Mucosa of stomach (tissue), 1 donor: ENCODE data around the gene TMEM181.
"Not testable (repeated sequence)": the region's sequence is repeated elsewhere in the genome, so short reads cannot be mapped to it uniquely, and the experiment has no call there.

Experiments
- H3K27me3 ChIP-seq: one replicate; pipeline ENCODE4 v1.7.0; 2013; ENCODE audit warnings: mild to moderate bottlenecking, low read length; ENCODE audit not compliant: control insufficient read depth, insufficient read depth
- H3K36me3 ChIP-seq: one replicate; pipeline ENCODE4 v1.7.0; 2013; ENCODE audit warnings: low read length; ENCODE audit not compliant: control insufficient read depth, insufficient read depth
- H3K4me1 ChIP-seq: one replicate; pipeline ENCODE4 v1.7.0; 2013; ENCODE audit warnings: mild to moderate bottlenecking, low read length; ENCODE audit not compliant: control insufficient read depth, insufficient read depth
- H3K4me3 ChIP-seq: one replicate; pipeline ENCODE4 v1.7.0; 2013; ENCODE audit warnings: low read length
- H3K9ac ChIP-seq: one replicate; pipeline ENCODE4 v1.7.0; 2013; ENCODE audit warnings: mild to moderate bottlenecking, low read length, moderate library complexity
- H3K9me3 ChIP-seq: one replicate; pipeline ENCODE4 v1.7.0; 2013; ENCODE audit warnings: mild to moderate bottlenecking, low read length, moderate library complexity; ENCODE audit not compliant: control insufficient read depth
- donor health status: Pancreatic carcinoma.

The TMEM181 gene

GRCh38 chr6:158591810-158592209 is 31.9 kb downstream of the TMEM181 start:
- no peak overlapping the region for H3K9ac ChIP-seq
- no peaks in the 10 kb centered on the region for H3K27me3 ChIP-seq
- H3K9me3 ChIP-seq, result no peaks in the 10 kb centered on the region
- H3K4me3 ChIP-seq, result no peak overlapping the region
- peaks cover 11% of the 10 kb centered on the region for H3K36me3 ChIP-seq
- no peaks in the 10 kb centered on the region for H3K4me1 ChIP-seq

GRCh38 chr6:158593670-158594069 is 33.8 kb downstream of the TMEM181 start:
- Histone ChIP-seq H3K9me3 (no peaks in the 10 kb centered on the region), H3K4me3 (no peak overlapping the region), H3K27me3 (no peaks in the 10 kb centered on the region), H3K36me3 (peaks cover 6% of the 10 kb centered on the region), H3K4me1 (no peaks in the 10 kb centered on the region), H3K9ac (no peak overlapping the region)

GRCh38 chr6:158595223-158595622 is 35.3 kb downstream of the TMEM181 start:
- H3K9me3 ChIP-seq, result no peaks in the 10 kb centered on the region
- H3K9ac ChIP-seq, result no peak overlapping the region
- H3K27me3 ChIP-seq, result no peaks in the 10 kb centered on the region
- no peaks in the 10 kb centered on the region for H3K4me1 ChIP-seq
- H3K4me3 ChIP-seq, result no peak overlapping the region
- no peaks in the 10 kb centered on the region for H3K36me3 ChIP-seq

- H3K36me3 ChIP-seq, result no peaks in the 10 kb centered on the region
Measured at GRCh38 chr6:158596861-158597260, 37.0 kb downstream of the TMEM181 start.

GRCh38 chr6:158597565-158597964 is 37.7 kb downstream of the TMEM181 start:
- no peaks in the 10 kb centered on the region for H3K27me3 ChIP-seq
- H3K9me3 ChIP-seq, result no peaks in the 10 kb centered on the region
- H3K36me3 ChIP-seq, result no peaks in the 10 kb centered on the region
- H3K4me1 ChIP-seq, result no peaks in the 10 kb centered on the region
- no peak overlapping the region for H3K9ac ChIP-seq
- H3K4me3 ChIP-seq, result no peak overlapping the region

More at GRCh38 chr6:158596861-158597260, 37.0 kb downstream of the TMEM181 start:
- Histone ChIP-seq H3K4me3 (no peak overlapping the region), H3K9me3 (no peaks in the 10 kb centered on the region), H3K4me1 (no peaks in the 10 kb centered on the region), H3K9ac (no peak overlapping the region), H3K27me3 (no peaks in the 10 kb centered on the region)

- Histone ChIP-seq H3K27me3 (no peaks in the 10 kb centered on the region), H3K4me1 (no peaks in the 10 kb centered on the region), H3K36me3 (no peaks in the 10 kb centered on the region), H3K9me3 (no peaks in the 10 kb centered on the region), H3K9ac (no peak overlapping the region), H3K4me3 (no peak overlapping the region)
Measured at GRCh38 chr6:158599635-158600034, 39.7 kb downstream of the TMEM181 start.

GRCh38 chr6:158603261-158604047 is 43.6 kb downstream of the TMEM181 start:
- H3K4me3 ChIP-seq, result no peak overlapping the region
- H3K27me3 ChIP-seq, result no peaks in the 10 kb centered on the region
- H3K9me3 ChIP-seq, result no peaks in the 10 kb centered on the region
- no peaks in the 10 kb centered on the region for H3K4me1 ChIP-seq
- H3K36me3 ChIP-seq, result peaks cover 7% of the 10 kb centered on the region
- no peak overlapping the region for H3K9ac ChIP-seq

- no peak overlapping the region for H3K9ac ChIP-seq
- no peaks in the 10 kb centered on the region for H3K4me1 ChIP-seq
- H3K36me3 ChIP-seq, result peaks cover 13% of the 10 kb centered on the region
Measured at GRCh38 chr6:158604048-158604406, 44.1 kb downstream of the TMEM181 start.

GRCh38 chr6:158605266-158605878 is 45.5 kb downstream of the TMEM181 start:
- Histone ChIP-seq H3K4me1 (no peaks in the 10 kb centered on the region), H3K9ac (no peak overlapping the region), H3K36me3 (peaks cover 24% of the 10 kb centered on the region), H3K4me3 (no peak overlapping the region), H3K9me3 (no peaks in the 10 kb centered on the region), H3K27me3 (no peaks in the 10 kb centered on the region)

More at GRCh38 chr6:158604048-158604406, 44.1 kb downstream of the TMEM181 start:
- no peak overlapping the region for H3K4me3 ChIP-seq
- H3K9me3 ChIP-seq, result no peaks in the 10 kb centered on the region
- H3K27me3 ChIP-seq, result no peaks in the 10 kb centered on the region

- not testable (repeated sequence) for H3K4me3 ChIP-seq, H3K4me1 ChIP-seq, H3K9ac ChIP-seq, H3K9me3 ChIP-seq, H3K27me3 ChIP-seq
- peaks cover 30% of the 10 kb centered on the region for H3K36me3 ChIP-seq
Measured at GRCh38 chr6:158606011-158606410, 46.1 kb downstream of the TMEM181 start.

GRCh38 chr6:158606935-158607334 is 47.0 kb downstream of the TMEM181 start:
- Histone ChIP-seq H3K27me3 (no peaks in the 10 kb centered on the region), H3K9ac (no peak overlapping the region), H3K4me3 (no peak overlapping the region), H3K9me3 (no peaks in the 10 kb centered on the region), H3K36me3 (peaks cover 31% of the 10 kb centered on the region), H3K4me1 (no peaks in the 10 kb centered on the region)

- Histone ChIP-seq H3K36me3 (peaks cover 31% of the 10 kb centered on the region), H3K9ac (no peak overlapping the region), H3K9me3 (no peaks in the 10 kb centered on the region), H3K4me3 (no peak overlapping the region), H3K27me3 (no peaks in the 10 kb centered on the region), H3K4me1 (no peaks in the 10 kb centered on the region)
Measured at GRCh38 chr6:158607411-158608170, 47.7 kb downstream of the TMEM181 start.
